GM18861 (cell line): ENCODE results near the gene NEK7.
"Not testable (repeated sequence)": the region's sequence is repeated elsewhere in the genome, so short reads cannot be mapped to it uniquely, and the experiment has no call there.

ENCODE experiments used
- ATAC-seq: cut with Tn5 transposase; IDR thresholded peaks from one replicate; pipeline ENCODE4 v1.9.1; 2021; ENCODE audit not compliant: unreplicated experiment

NEK7 gene

GRCh38 chr1:198156745-198157240 is at the start of gene NEK7:
Gene NEK7 (plus strand): TSS chr1:198156998. CDS start chr1:198232581, 75,583 bp downstream.
- ATAC-seq = peak; percentile 40

- ATAC-seq = no peak
Measured at GRCh38 chr1:198107091-198107501, 49.7 kb upstream of the NEK7 start.

GRCh38 chr1:198108636-198109370 is 48.0 kb upstream of the NEK7 start:
- ATAC-seq = no peak

GRCh38 chr1:198109371-198109715 is 47.5 kb upstream of the NEK7 start:
- ATAC-seq = no peak

GRCh38 chr1:198113342-198113750 is 43.5 kb upstream of the NEK7 start:
- no peak for ATAC-seq

GRCh38 chr1:198116069-198116468 is 40.7 kb upstream of the NEK7 start:
- ATAC-seq = no peak

- no peak for ATAC-seq
Measured at GRCh38 chr1:198116469-198116868, 40.3 kb upstream of the NEK7 start.

- ATAC-seq = no peak
Measured at GRCh38 chr1:198117267-198117666, 39.5 kb upstream of the NEK7 start.

- ATAC-seq = no peak
Measured at GRCh38 chr1:198118134-198118533, 38.7 kb upstream of the NEK7 start.

- no peak for ATAC-seq
Measured at GRCh38 chr1:198119906-198120305, 36.9 kb upstream of the NEK7 start.

- no peak for ATAC-seq
Measured at GRCh38 chr1:198121056-198121826, 35.6 kb upstream of the NEK7 start.

GRCh38 chr1:198122693-198123092 is 34.1 kb upstream of the NEK7 start:
- ATAC-seq = no peak

- no peak for ATAC-seq
Measured at GRCh38 chr1:198123133-198123532, 33.7 kb upstream of the NEK7 start.

- no peak for ATAC-seq
Measured at GRCh38 chr1:198124673-198125072, 32.1 kb upstream of the NEK7 start.

GRCh38 chr1:198125995-198126735 is 30.6 kb upstream of the NEK7 start:
- ATAC-seq = no peak

GRCh38 chr1:198128533-198128932 is 28.3 kb upstream of the NEK7 start:
- no peak for ATAC-seq

GRCh38 chr1:198130053-198130452 is 26.7 kb upstream of the NEK7 start:
- ATAC-seq = not testable (repeated sequence)

- ATAC-seq = peak; percentile 76
Measured at GRCh38 chr1:198132060-198132781, 24.6 kb upstream of the NEK7 start.

GRCh38 chr1:198134252-198134651 is 22.5 kb upstream of the NEK7 start:
- ATAC-seq = no peak

GRCh38 chr1:198135366-198135765 is 21.4 kb upstream of the NEK7 start:
- no peak for ATAC-seq
